Endothelial cell (in vitro differentiated cells): ENCODE measurements around the gene CFAP77. TPM values are rescaled to one million over a fixed set of nuclear protein-coding genes. Genes with fewer than 3 reads are reported as not detected.
"Not testable (repeated sequence)": the region's sequence is repeated elsewhere in the genome, so short reads cannot be mapped to it uniquely, and the experiment has no call there.

ENCODE experiments used
- DNase-seq: peaks from one replicate; pipeline ENCODE4 v3.0.0; 2021; ENCODE audit warnings: low spot score
- H3K27ac Mint-ChIP-seq: one replicate; pipeline ENCODE4 v1.8.0; 2021; ENCODE audit warnings: mixed read lengths, inconsistent platforms; ENCODE audit not compliant: unreplicated experiment
- H3K27me3 Mint-ChIP-seq: one replicate; pipeline ENCODE4 v1.8.0; 2021; ENCODE audit warnings: mild to moderate bottlenecking, moderate library complexity, mixed read lengths, inconsistent platforms; ENCODE audit not compliant: unreplicated experiment
- H3K36me3 Mint-ChIP-seq: one replicate; pipeline ENCODE4 v1.8.0; 2021; ENCODE audit warnings: mild to moderate bottlenecking, low read depth, mixed read lengths, inconsistent platforms; ENCODE audit not compliant: unreplicated experiment
- H3K4me1 Mint-ChIP-seq: one replicate; pipeline ENCODE4 v1.8.0; 2021; ENCODE audit warnings: mild to moderate bottlenecking, mixed read lengths, inconsistent platforms; ENCODE audit not compliant: unreplicated experiment
- H3K4me3 Mint-ChIP-seq: one replicate; pipeline ENCODE4 v1.8.0; 2021; ENCODE audit warnings: mild to moderate bottlenecking, mixed read lengths, inconsistent platforms; ENCODE audit not compliant: unreplicated experiment
- H3K9me3 Mint-ChIP-seq: one replicate; pipeline ENCODE4 v1.8.0; 2021; ENCODE audit warnings: mixed read lengths, inconsistent platforms; ENCODE audit not compliant: unreplicated experiment
- CTCF ChIP-seq: fragments of 200-600 bp; sonication (generic); IDR thresholded peaks from one replicate; pipeline ENCODE4 v1.5.0; 2021; ENCODE audit warnings: antibody characterized with exemption; ENCODE audit not compliant: unreplicated experiment
- total RNA-seq: library from RNA; stranded (reverse); fragmentation: NEBNext Ultra II Directional; extraction: Animal tissue kit (Norgen Biotek cat#: 25700); gene quantifications from one replicate; pipeline ENCODE4 v1.2.1, GENCODE V29; 2021; ENCODE audit not compliant: unreplicated experiment

CFAP77 gene
- total RNA-seq, 1 donor from 2014 or later: 3.7 TPM

GRCh38 chr9:132559711-132560110 is 149.7 kb downstream of the CFAP77 start:
- H3K9me3 Mint-ChIP-seq: no peaks in the 10 kb centered on the region
- no peaks in the 10 kb centered on the region for H3K4me1 Mint-ChIP-seq
- no peak overlapping the region for H3K27ac Mint-ChIP-seq
- peaks cover 7% of the 10 kb centered on the region for H3K27me3 Mint-ChIP-seq
- no peaks in the 10 kb centered on the region for H3K36me3 Mint-ChIP-seq
- TF ChIP-seq CTCF: no peak
- no peak for DNase-seq
- H3K4me3 Mint-ChIP-seq: no peak overlapping the region

- Mint-ChIP-seq H3K27me3 (peaks cover 7% of the 10 kb centered on the region), H3K27ac (no peak overlapping the region), H3K36me3 (no peaks in the 10 kb centered on the region), H3K4me1 (peaks cover 4% of the 10 kb centered on the region), H3K9me3 (no peaks in the 10 kb centered on the region), H3K4me3 (no peak overlapping the region)
- TF ChIP-seq CTCF: no peak
- no peak for DNase-seq
These were observed 150.7 kb downstream of the CFAP77 start for GRCh38 chr9:132560616-132561202.

- no peak for TF ChIP-seq CTCF
- H3K36me3 Mint-ChIP-seq: peaks cover 3% of the 10 kb centered on the region
These were observed 152.2 kb downstream of the CFAP77 start for GRCh38 chr9:132562306-132562573.

GRCh38 chr9:132564526-132564925 is 154.5 kb downstream of the CFAP77 start:
- H3K27ac Mint-ChIP-seq: no peak overlapping the region
- H3K4me1 Mint-ChIP-seq: peaks cover 4% of the 10 kb centered on the region
- H3K27me3 Mint-ChIP-seq: peaks cover 4% of the 10 kb centered on the region
- H3K36me3 Mint-ChIP-seq: peaks cover 3% of the 10 kb centered on the region
- no peak overlapping the region for H3K4me3 Mint-ChIP-seq
- TF ChIP-seq CTCF: no peak
- no peak for DNase-seq
- H3K9me3 Mint-ChIP-seq: no peaks in the 10 kb centered on the region

More at GRCh38 chr9:132562306-132562573, 152.2 kb downstream of the CFAP77 start:
- H3K4me3 Mint-ChIP-seq: no peak overlapping the region
- no peak overlapping the region for H3K27ac Mint-ChIP-seq
- H3K27me3 Mint-ChIP-seq: peaks cover 6% of the 10 kb centered on the region
- no peaks in the 10 kb centered on the region for H3K9me3 Mint-ChIP-seq
- peaks cover 4% of the 10 kb centered on the region for H3K4me1 Mint-ChIP-seq
- no peak for DNase-seq

- not testable (repeated sequence) for H3K4me1 Mint-ChIP-seq, H3K27me3 Mint-ChIP-seq
These were observed 158.8 kb downstream of the CFAP77 start for GRCh38 chr9:132568787-132569186.

More at GRCh38 chr9:132568787-132569186, 158.8 kb downstream of the CFAP77 start:
- H3K36me3 Mint-ChIP-seq, H3K4me3 Mint-ChIP-seq, DNase-seq, H3K27ac Mint-ChIP-seq, H3K9me3 Mint-ChIP-seq: not testable (repeated sequence)
